ENCODE results near the gene CRYZL1. TPM values are rescaled to one million over a fixed set of nuclear protein-coding genes. Genes with fewer than 3 reads are reported as not detected.

The CRYZL1 gene
- total and polyA plus RNA-seq, 2 of the 8 experiments (the other 6 are each of a cell fraction or from before 2014, with no cell fraction given), result 15.6 to 15.8 TPM

GRCh38 chr21:33684923-33685560 lies 43.5 kb upstream of the CRYZL1 start:
- Histone ChIP-seq H2BK120ac (replicated peaks; ENCODE audit: low read depth, low read length) (no peak overlapping the region), H2AFZ (ENCODE audit: low read length) (no peak overlapping the region), H3K4me2 (ENCODE audit: insufficient read depth in 1 of 2, low read depth in 2 of 2, low read length in 2 of 2) (peak overlapping the region; percentile 59 to 63), H3K4ac (replicated peaks; ENCODE audit: insufficient read length, low read depth, low read length) (no peak overlapping the region), H3K23me2 (ENCODE audit: low read depth, low read length) (no peaks in the 10 kb centered on the region), H4K91ac (replicated peaks; ENCODE audit: insufficient read length, low read length) (no peak overlapping the region), H3K36me3 (ENCODE audit: control insufficient read depth in 2 of 4, insufficient read depth in 4 of 4, low read length in 3 of 4) (no peaks in the 10 kb centered on the region), H3K4me1 (replicated peaks in 1 of 4; ENCODE audit: control insufficient read depth in 3 of 4, insufficient read depth in 4 of 4, low read length in 3 of 4) (peaks cover 0 to 39% (median 18%) of the 10 kb centered on the region in 4 experiments; a peak in 6 of 7 replicates), H3K14ac (ENCODE audit: insufficient read length) (no peak overlapping the region), H3K79me1 (ENCODE audit: low read depth, low read length) (peaks cover 3% of the 10 kb centered on the region), H4K8ac (ENCODE audit: extremely low read depth, insufficient read depth, low read length) (no peak overlapping the region), H2BK5ac (ENCODE audit: low read depth, low read length) (peak overlapping the region; percentile 41; the same call in 1 of the 2 replicates), H2BK12ac (ENCODE audit: low read depth, low read length) (no peak overlapping the region; the same call in 1 of the 2 replicates), H3K79me2 (ENCODE audit: control insufficient read depth in 1 of 2, insufficient read depth in 2 of 2, low read length in 2 of 2) (peaks cover 27 to 82% of the 10 kb centered on the region in 2 experiments), H3K23ac (ENCODE audit: insufficient read length) (no peak overlapping the region), H3K18ac (ENCODE audit: extremely low read depth, low read length) (0 out of 2 replicates have a peak overlapping the region, but pooled peaks have one; percentile 4), H3K27ac (ENCODE audit: low read depth, low read length) (no peak overlapping the region), H4K5ac (ENCODE audit: insufficient read length, low read depth, low read length) (peak overlapping the region; percentile 1), H3K9me3 (ENCODE audit: insufficient read depth in 2 of 2, low read depth in 1 of 2, low read length in 1 of 2) (no peaks in the 10 kb centered on the region), H4K20me1 (replicated peaks in 1 of 2; ENCODE audit: control insufficient read depth in 1 of 2, insufficient read depth in 2 of 2, low read length in 2 of 2) (peaks cover 0 to 2% of the 10 kb centered on the region in 2 experiments), H2BK15ac (ENCODE audit: low read length) (no peak overlapping the region), H3K56ac (replicated peaks; ENCODE audit: insufficient read length, low read depth, low read length) (no peak overlapping the region), H3K27me3 (replicated peaks in 1 of 4; ENCODE audit: control insufficient read depth in 3 of 4, extremely low read depth in 1 of 4, insufficient read depth in 3 of 4, low read length in 3 of 4) (no peaks in the 10 kb centered on the region), H2AK5ac (ENCODE audit: low read depth, low read length) (no peak overlapping the region), H3K4me3 (ENCODE audit: extremely low read depth in 1 of 4, insufficient read depth in 2 of 4, low read depth in 3 of 4, low read length in 4 of 4) (peak overlapping the region in 1 of 4 experiments; percentile 51; a peak in 3 of 8 replicates), H2BK20ac (ENCODE audit: low read length) (no peak overlapping the region), H3K9ac (replicated peaks in 1 of 4; ENCODE audit: extremely low read depth in 1 of 4, low read depth in 3 of 4, low read length in 3 of 4) (no peak overlapping the region)
- POLR2A ChIA-PET (ENCODE audit: partially characterized antibody), result interaction anchor here (0.7 to 2.6 kb wide), 3 partner anchors 11 to 20 kb away, joined by 3 to 7 read pairs (median 3); no protein-coding TSS in a partner anchor
- FAIRE-seq (peak; percentile 72), DNase-seq (ENCODE audit: low read depth in 1 of 2, low spot score in 2 of 2) (peak in 1 of 2 experiments; percentile 10)
- 2% methylated on average over 5 of the region's 5 CpGs; no CpG with 5 or more reads in 1 of the 2 experiments for WGBS, 2 experiments (ENCODE audit: extremely low coverage in 1 of 2, insufficient coverage in 1 of 2, insufficient read length in 1 of 2, insufficient replicate concordance in 2 of 2, low coverage in 1 of 2, low lambda C conversion rate in 2 of 2, missing lambda C conversion rate in 1 of 2)
- CTCF ChIA-PET (ENCODE audit: partially characterized antibody), result interaction anchor here (0.5 to 1.0 kb wide), 2 partner anchors 8 to 36 kb away, joined by 3 to 5 read pairs; no protein-coding TSS in a partner anchor
- TF ChIP-seq SAP30 (IDR thresholded peaks at IDR 0.05; ENCODE audit: insufficient read depth, insufficient replicate concordance, low read length), result no peak
- TF ChIP-seq ASH2L (IDR thresholded peaks at IDR 0.05; ENCODE audit: low read length), result peak; percentile 51

Measured in H1 (cell line).